HUES48 (cell line): ENCODE measurements around the gene LEAP2.

Source experiments
- H3K27ac ChIP-seq: one replicate; pipeline ENCODE4 v1.7.0; 2013; ENCODE audit warnings: low read depth, low read length, inconsistent platforms
- H3K27me3 ChIP-seq: 2 replicates; pipeline ENCODE4 v1.6.1; 2013; ENCODE audit warnings: mild to moderate bottlenecking, low read length; ENCODE audit not compliant: control insufficient read depth, insufficient read depth
- H3K36me3 ChIP-seq: 2 replicates; pipeline ENCODE4 v1.6.1; 2013; ENCODE audit warnings: low read length; ENCODE audit not compliant: control insufficient read depth, insufficient read depth
- H3K4me1 ChIP-seq: 2 replicates; pipeline ENCODE4 v1.6.1; 2013; ENCODE audit warnings: mild to moderate bottlenecking, low read length; ENCODE audit not compliant: control insufficient read depth, insufficient read depth
- H3K4me3 ChIP-seq: 2 replicates; pipeline ENCODE4 v1.5.1; 2013; ENCODE audit warnings: mild to moderate bottlenecking, low read depth, low read length
- H3K9ac ChIP-seq: 2 replicates; pipeline ENCODE4 v1.6.1; 2013; ENCODE audit warnings: mild to moderate bottlenecking, low read depth, low read length, moderate library complexity
- H3K9me3 ChIP-seq: 2 replicates; pipeline ENCODE4 v1.6.1; 2013; ENCODE audit warnings: low read length; ENCODE audit not compliant: control insufficient read depth, insufficient read depth

The LEAP2 gene

DNA sequence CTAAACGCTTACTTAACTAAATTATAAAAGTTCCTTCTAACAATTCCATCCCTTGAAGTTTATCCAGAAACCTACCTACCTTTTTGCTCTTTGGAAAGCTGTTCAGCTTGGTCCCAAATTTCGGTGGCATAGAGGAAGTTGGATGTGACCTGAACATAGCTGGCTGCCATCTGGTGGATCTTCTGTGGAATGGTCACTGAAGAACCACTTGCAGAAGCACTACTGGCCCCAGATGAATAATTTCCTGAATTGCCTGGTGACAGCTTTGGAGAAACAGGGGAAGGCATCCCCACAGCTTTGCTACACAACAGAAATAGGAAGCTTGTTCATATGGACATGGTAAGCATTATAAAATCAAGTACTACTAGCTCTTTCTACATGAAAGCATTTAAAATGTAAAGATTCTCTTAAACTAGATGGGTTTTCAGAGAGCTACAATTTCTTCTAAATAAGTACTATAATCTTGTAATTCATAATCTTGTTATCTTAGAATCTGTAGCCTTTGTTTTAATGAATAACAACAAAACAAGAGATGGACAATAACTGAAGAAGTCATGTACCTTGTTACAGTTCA is 9.9 kb downstream of the LEAP2 start:
- Histone ChIP-seq H3K4me1 (no peaks in the 10 kb centered on the region), H3K36me3 (peaks cover 99% of the 10 kb centered on the region), H3K9ac (no peak overlapping the region), H3K9me3 (no peaks in the 10 kb centered on the region), H3K27me3 (no peaks in the 10 kb centered on the region), H3K27ac (no peak overlapping the region), H3K4me3 (no peak overlapping the region)

DNA sequence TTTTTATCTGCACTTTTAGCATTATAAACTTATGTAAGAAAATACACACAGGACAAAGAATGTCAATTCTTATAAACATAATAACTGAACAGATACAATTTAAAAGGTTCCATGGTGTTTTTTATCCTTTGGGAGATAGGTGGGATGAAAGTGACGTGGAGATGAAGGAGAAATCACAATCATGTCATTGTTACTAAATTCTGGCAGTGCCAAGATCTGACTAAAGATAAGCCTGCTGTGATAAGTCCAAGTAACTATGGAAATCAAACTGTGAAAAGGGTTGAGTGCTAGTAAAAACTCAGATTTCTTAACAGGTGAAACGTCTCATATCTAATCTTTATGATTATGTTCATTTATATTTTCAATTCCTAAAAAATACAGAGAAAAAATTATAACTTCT is 11.1 kb downstream of the LEAP2 start:
- H3K36me3 ChIP-seq, result peaks cover 98% of the 10 kb centered on the region
- H3K9me3 ChIP-seq, result no peaks in the 10 kb centered on the region
- H3K27me3 ChIP-seq, result no peaks in the 10 kb centered on the region
- H3K27ac ChIP-seq, result no peak overlapping the region
- no peak overlapping the region for H3K9ac ChIP-seq
- H3K4me3 ChIP-seq, result no peak overlapping the region
- no peaks in the 10 kb centered on the region for H3K4me1 ChIP-seq

DNA sequence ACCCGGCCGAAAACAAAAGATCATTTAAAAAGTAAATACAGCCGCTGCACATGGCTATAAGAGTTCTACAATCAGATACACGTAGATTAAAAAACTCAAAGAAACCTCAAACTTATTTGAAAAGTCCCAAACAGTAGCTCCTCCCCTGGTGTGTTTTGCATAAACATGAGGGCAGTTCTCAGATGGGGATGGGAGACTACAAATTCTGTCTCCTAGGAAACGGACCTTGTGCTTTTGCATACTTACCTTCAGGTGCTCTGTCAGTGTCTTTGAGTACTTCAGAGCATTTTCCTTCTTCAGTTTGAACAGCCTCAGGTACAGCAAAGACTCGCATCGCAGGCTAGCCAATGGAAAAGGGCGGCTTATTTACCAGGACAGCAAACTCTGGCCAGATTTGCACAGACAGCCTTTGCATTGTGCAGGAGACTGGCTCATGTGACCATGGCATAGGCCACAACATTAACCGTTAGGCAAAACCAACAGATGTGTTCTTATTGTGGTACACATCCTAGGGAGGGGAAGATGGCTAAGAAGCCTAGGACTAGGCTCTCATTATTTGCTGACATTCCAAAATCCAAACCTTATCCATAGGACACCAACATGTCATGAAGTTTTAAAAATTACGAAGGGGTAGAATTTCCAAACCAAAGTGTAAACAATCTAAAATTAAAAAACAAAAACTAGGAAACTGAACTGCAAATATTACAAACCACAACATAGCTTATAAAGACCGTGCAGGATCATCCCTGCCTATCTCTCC is 12.8 kb downstream of the LEAP2 start:
- H3K36me3 ChIP-seq, result peaks cover 97% of the 10 kb centered on the region
- no peak overlapping the region for H3K4me3 ChIP-seq
- H3K9ac ChIP-seq, result no peak overlapping the region
- no peaks in the 10 kb centered on the region for H3K27me3 ChIP-seq
- H3K4me1 ChIP-seq, result no peaks in the 10 kb centered on the region
- no peak overlapping the region for H3K27ac ChIP-seq
- no peaks in the 10 kb centered on the region for H3K9me3 ChIP-seq

DNA sequence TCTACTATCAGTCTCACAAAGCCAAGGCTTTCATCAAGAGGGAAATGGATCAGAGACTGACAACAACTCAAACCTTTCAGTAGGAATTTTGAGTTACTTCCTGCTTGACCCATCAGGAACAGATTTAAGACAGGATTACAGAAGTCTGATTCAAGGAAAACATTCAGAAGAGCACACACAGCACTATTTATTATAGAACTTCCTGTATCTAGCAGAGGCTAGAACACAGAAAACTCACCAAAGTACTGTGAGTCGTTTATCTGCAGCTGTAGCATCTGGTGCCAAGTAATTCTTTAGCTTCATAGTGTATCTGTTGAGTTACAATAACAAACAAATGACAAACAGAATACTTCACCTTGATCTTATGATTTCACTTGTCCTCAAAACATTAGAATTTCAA is 13.8 kb downstream of the LEAP2 start:
- no peak overlapping the region for H3K27ac ChIP-seq
- H3K27me3 ChIP-seq, result no peaks in the 10 kb centered on the region
- H3K9ac ChIP-seq, result no peak overlapping the region
- no peaks in the 10 kb centered on the region for H3K4me1 ChIP-seq
- no peak overlapping the region for H3K4me3 ChIP-seq
- no peaks in the 10 kb centered on the region for H3K9me3 ChIP-seq
- H3K36me3 ChIP-seq, result peaks cover 97% of the 10 kb centered on the region

DNA sequence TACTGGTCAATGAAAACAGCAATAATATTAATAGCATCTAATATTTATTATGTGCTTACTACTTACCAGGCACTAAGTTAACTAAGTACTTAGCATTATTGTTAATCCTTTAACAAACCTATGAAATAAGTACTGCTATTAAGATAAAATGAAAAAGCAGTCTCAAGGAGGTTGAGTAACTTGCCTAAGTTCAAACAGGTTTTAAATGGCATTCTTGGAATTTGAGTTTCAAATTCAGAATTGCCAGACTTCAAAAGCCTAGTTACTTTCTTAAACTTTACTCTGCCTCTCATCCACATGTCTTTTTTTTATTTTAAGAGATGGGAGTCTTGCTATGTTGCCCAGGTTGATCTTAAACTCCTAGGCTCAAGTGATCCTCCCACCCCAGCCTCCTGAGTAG is 16.0 kb downstream of the LEAP2 start:
- H3K9ac ChIP-seq, result no peak overlapping the region
- H3K4me1 ChIP-seq, result no peaks in the 10 kb centered on the region
- no peaks in the 10 kb centered on the region for H3K27me3 ChIP-seq
- no peak overlapping the region for H3K4me3 ChIP-seq
- H3K36me3 ChIP-seq, result peaks cover 95% of the 10 kb centered on the region
- no peaks in the 10 kb centered on the region for H3K9me3 ChIP-seq
- H3K27ac ChIP-seq, result no peak overlapping the region

DNA sequence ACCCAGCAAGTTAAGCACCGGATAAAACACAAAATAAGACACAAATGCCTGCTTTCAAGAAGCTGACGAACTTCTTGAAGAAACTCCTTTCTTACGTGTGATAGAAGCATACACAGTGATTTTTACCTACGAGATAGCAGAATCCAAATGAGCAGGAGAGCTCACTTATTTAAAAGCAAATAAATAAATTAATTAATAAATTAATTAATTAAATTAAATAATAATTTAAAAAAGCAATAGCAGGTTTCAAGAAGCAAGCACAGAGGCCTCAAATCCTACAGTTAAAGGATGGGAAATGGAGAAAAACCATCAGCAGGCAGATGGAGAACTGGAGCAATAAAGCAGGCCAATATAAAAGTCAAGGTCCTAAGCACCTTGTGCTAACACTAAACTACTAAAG is 17.3 kb downstream of the LEAP2 start:
- H3K4me1 ChIP-seq, result no peaks in the 10 kb centered on the region
- H3K4me3 ChIP-seq, result no peak overlapping the region
- no peak overlapping the region for H3K27ac ChIP-seq
- peaks cover 96% of the 10 kb centered on the region for H3K36me3 ChIP-seq
- H3K9ac ChIP-seq, result no peak overlapping the region
- no peaks in the 10 kb centered on the region for H3K27me3 ChIP-seq
- no peaks in the 10 kb centered on the region for H3K9me3 ChIP-seq

DNA sequence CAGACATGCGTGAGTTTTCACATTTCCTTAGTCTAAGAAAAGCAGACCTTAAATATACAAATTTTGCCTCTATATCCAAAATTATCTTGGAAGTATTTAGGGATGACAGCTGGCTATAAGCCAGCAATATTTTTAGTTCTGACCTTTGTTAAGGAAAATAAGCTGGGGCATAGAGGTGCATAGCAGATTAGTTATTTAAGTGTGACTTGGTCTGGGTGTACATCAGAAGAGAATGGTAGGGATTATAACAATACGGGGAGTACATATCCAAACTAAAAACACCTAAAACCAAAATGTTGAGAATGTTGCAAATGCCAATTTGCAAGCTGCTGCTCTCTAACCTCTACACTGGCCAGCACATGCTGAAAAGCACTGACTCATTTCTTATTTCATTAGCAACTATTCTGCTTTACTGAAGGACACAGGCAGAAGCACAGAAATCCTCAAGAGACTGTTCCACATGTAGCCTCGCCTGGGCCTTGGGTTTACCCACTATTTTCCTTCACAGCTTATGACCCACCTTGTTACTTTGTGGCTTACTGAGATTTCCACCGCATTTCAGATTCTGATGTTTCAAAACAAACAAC is 22.3 kb downstream of the LEAP2 start:
- no peaks in the 10 kb centered on the region for H3K27me3 ChIP-seq
- no peaks in the 10 kb centered on the region for H3K9me3 ChIP-seq
- no peak overlapping the region for H3K4me3 ChIP-seq
- H3K27ac ChIP-seq, result no peak overlapping the region
- H3K36me3 ChIP-seq, result peaks cover 93% of the 10 kb centered on the region
- H3K4me1 ChIP-seq, result no peaks in the 10 kb centered on the region
- no peak overlapping the region for H3K9ac ChIP-seq

DNA sequence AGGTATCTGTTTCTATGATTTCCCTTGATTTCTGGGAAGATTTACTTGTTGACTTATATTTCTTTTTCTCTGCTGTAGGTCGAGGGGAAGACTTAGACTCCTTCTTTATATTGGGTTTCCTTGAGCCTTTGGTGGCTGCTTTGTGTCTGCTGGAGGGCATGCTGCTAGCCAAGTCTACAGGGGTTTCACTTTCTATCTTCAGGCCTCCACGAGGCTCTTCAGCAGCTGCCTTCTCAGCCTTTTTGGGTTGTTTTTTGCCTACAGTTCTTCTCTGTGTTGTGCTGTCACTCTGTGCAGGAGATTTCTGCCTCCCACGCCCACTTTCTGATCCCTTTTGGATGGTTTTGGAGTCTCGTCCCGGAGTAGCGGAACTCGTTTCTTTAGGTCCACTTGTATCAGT is 23.2 kb downstream of the LEAP2 start:
- Histone ChIP-seq H3K9ac (no peak overlapping the region), H3K27me3 (no peaks in the 10 kb centered on the region), H3K27ac (no peak overlapping the region), H3K9me3 (no peaks in the 10 kb centered on the region), H3K4me1 (no peaks in the 10 kb centered on the region), H3K4me3 (no peak overlapping the region), H3K36me3 (peaks cover 93% of the 10 kb centered on the region)

DNA sequence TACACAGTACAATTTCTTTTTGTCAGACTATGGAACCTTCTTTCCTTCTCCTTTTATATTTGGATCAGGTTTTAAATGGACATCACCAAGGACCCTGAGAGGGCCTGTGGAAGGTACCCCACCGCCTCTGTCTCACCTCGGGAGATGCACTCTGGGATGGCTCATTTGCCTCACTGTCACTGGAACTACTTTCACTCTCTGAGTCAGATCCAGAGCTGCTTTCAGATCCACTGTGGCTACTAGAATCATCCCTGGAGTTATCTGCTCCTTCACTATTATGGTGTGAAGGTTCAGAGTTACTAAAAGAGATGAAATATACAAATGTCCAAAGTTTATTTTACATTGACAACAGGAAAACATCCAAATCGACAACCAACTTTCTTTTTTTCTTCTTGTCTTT is 24.6 kb downstream of the LEAP2 start:
- Histone ChIP-seq H3K36me3 (peaks cover 91% of the 10 kb centered on the region), H3K27ac (no peak overlapping the region), H3K4me1 (no peaks in the 10 kb centered on the region), H3K9me3 (no peaks in the 10 kb centered on the region), H3K9ac (no peak overlapping the region), H3K27me3 (no peaks in the 10 kb centered on the region), H3K4me3 (no peak overlapping the region)

DNA sequence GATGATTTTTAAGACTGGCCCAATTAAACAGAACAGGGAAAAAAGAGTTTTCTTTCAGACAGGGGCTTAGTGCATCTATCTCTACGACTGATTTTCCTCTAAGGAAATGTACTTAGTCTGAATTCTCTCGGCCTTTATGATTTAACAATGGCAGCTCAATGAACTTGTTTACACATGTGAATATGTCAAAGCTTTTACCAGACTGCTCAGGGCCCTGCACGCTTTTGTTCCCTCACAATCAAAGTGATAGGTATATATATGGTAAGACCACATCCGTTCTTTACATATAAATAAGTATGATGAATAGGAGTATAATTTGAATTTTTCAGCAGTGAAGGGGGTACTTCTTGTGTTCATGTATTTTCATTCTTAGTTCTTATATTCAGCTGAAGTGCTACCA is 27.6 kb downstream of the LEAP2 start:
- no peak overlapping the region for H3K27ac ChIP-seq

DNA sequence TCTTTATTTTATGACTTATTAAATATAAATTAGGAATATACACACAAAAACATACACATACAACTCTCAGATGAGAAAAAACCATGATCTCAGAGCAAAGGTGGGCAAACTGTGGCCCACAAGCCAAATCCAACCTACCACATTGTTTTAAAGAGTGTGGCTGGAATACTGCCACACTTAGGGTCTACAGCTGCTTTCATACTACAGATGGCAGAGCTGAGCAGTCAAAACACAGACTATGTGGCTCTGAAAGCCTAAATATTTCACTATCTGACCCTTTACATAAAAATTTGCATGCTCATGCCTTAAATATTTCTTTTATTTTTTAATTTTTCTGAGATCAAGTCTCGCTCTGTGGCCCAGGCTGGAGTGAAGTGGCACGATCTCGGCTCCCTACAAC is 28.3 kb downstream of the LEAP2 start:
- Histone ChIP-seq H3K27me3 (no peaks in the 10 kb centered on the region), H3K9ac (no peak overlapping the region), H3K36me3 (peaks cover 64% of the 10 kb centered on the region), H3K27ac (no peak overlapping the region), H3K4me3 (no peak overlapping the region), H3K9me3 (no peaks in the 10 kb centered on the region), H3K4me1 (no peaks in the 10 kb centered on the region)

More for the DNA sequence above, 27.6 kb downstream of the LEAP2 start:
- Histone ChIP-seq H3K36me3 (peaks cover 71% of the 10 kb centered on the region), H3K4me1 (no peaks in the 10 kb centered on the region), H3K27me3 (no peaks in the 10 kb centered on the region), H3K9me3 (no peaks in the 10 kb centered on the region), H3K4me3 (no peak overlapping the region), H3K9ac (no peak overlapping the region)
